SJSA1 (cell line): ENCODE results near the gene HHIP. TPM values are rescaled to one million over a fixed set of nuclear protein-coding genes. Genes with fewer than 3 reads are reported as not detected.

Source experiments
- DNase-seq, 2 experiments: peaks; one replicate each; pipeline ENCODE4 v3.0.0-alpha.2; 2015 to 2020; ENCODE audit warnings: low spot score in 2 of 2, low read depth in 1 of 2
- H3K27ac ChIP-seq: fragments of 250-450 bp; sonication (Bioruptor Pico); 2 replicates; pipeline ENCODE4 v1.5.1; 2020; ENCODE audit warnings: mild to moderate bottlenecking, moderate library complexity
- H3K27me3 ChIP-seq: fragments of 250-450 bp; sonication (Bioruptor Pico); replicated peaks from 2 replicates; pipeline ENCODE4 v1.5.1; 2020; ENCODE audit warnings: mild to moderate bottlenecking, moderate library complexity
- H3K36me3 ChIP-seq: fragments of 250-450 bp; sonication (Bioruptor Pico); 2 replicates; pipeline ENCODE4 v1.5.1; 2020; ENCODE audit warnings: mild to moderate bottlenecking
- H3K4me1 ChIP-seq: fragments of 250-450 bp; sonication (Bioruptor Pico); replicated peaks from 2 replicates; pipeline ENCODE4 v1.6.1; 2021; ENCODE audit warnings: mild to moderate bottlenecking
- H3K4me3 ChIP-seq: fragments of 250-450 bp; sonication (Bioruptor Pico); 2 replicates; pipeline ENCODE4 v1.5.1; 2020; ENCODE audit warnings: mild to moderate bottlenecking
- H3K9me3 ChIP-seq: fragments of 250-450 bp; sonication (Bioruptor Pico); replicated peaks from 2 replicates; pipeline ENCODE4 v1.5.1; 2020; ENCODE audit warnings: mild to moderate bottlenecking
- total RNA-seq: library from RNA; depleted of rRNA; stranded (reverse); fragments of >200 nt; shearing (Covaris generic); gene quantifications from 2 replicates; pipeline ENCODE4 v1.2.3, GENCODE V29; 2014; rRNA removed

HHIP gene, protein sequence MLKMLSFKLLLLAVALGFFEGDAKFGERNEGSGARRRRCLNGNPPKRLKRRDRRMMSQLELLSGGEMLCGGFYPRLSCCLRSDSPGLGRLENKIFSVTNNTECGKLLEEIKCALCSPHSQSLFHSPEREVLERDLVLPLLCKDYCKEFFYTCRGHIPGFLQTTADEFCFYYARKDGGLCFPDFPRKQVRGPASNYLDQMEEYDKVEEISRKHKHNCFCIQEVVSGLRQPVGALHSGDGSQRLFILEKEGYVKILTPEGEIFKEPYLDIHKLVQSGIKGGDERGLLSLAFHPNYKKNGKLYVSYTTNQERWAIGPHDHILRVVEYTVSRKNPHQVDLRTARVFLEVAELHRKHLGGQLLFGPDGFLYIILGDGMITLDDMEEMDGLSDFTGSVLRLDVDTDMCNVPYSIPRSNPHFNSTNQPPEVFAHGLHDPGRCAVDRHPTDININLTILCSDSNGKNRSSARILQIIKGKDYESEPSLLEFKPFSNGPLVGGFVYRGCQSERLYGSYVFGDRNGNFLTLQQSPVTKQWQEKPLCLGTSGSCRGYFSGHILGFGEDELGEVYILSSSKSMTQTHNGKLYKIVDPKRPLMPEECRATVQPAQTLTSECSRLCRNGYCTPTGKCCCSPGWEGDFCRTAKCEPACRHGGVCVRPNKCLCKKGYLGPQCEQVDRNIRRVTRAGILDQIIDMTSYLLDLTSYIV
- total RNA-seq: 8.8 and 15.9 TPM in 2 replicates

DNA sequence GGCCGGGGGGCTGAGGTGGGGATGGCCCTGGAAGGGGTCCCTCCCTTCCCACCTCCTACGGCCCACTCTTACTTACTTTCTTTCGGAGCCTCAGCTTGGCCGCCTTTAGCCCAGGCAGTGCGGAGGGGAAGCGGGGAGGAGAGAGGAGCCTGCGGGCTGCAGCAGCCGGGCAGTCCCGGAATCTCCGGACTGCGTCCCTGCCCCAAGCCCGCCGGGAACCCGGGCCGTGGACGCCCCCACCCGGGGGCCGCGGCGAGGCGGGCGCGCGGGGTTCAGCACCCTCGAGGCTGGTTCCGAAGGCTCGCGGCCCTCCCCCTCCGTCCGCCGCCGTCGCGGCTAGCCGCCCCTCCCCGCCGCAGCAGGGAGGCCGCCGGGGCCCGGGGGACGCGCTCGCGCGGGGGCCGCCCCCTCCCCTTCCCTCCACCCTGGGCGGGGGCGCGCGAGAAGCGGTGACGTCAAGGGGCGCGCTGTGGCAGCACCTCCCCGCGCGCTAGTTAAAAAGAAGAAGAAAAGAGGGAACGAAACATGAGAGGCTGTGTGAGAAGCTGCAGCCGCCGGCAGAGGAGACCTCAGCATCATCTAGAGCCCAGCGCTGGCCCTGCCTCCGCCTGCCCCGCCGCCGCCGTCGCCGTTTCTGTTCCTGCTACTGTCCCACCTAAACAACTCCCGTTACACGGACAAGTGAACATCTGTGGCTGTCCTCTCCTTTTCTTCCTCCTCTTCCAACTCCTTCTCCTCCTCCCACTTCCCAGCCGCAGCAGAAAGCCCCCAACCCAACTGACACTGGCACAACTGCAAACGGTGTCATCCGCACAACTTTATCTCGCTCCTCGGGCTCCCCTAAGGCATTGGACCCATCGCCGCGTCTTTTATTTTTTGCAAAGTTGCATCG lies at the start of gene HHIP:
HHIP (plus strand) TSS at position 526 of the 892 bp plus-strand sequence. CDS start 520 bp downstream, outside the sequence.
- Histone ChIP-seq H3K27me3 (no peaks in the 10 kb centered on the region), H3K4me3 (peak within 1 kb of the TSS; percentile 53), H3K27ac (no peak within 1 kb of the TSS), H3K4me1 (peaks cover 42% of the 10 kb centered on the region), H3K36me3 (no peaks in the 10 kb centered on the region), H3K9me3 (no peaks in the 10 kb centered on the region)
- DNase-seq: peak; percentile 62 to 65

DNA sequence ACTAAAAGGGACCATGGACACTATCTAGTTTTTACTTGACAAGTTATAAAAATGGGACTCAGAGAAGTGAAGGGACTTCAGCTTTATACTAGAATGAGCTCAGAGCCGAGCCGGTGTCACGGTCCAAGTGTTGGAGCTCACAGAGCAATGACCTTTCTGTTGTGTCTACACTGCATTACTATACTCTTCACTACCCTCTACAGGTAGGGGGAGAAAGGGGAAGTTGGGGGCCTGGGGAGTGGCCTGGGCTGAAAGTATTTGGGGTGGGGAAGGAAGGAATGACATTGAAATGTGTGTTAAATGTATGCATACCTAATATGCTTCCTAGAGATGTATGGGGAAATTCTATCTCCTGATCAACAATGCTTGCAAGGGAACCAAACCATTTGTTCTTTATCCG lies 48.8 kb upstream of the HHIP start:
- no peaks in the 10 kb centered on the region for H3K27me3 ChIP-seq
- H3K4me1 ChIP-seq: no peaks in the 10 kb centered on the region
- no peak overlapping the region for H3K27ac ChIP-seq
- no peak overlapping the region for H3K4me3 ChIP-seq
- H3K9me3 ChIP-seq: no peaks in the 10 kb centered on the region
- H3K36me3 ChIP-seq: no peaks in the 10 kb centered on the region
- no peak for DNase-seq

DNA sequence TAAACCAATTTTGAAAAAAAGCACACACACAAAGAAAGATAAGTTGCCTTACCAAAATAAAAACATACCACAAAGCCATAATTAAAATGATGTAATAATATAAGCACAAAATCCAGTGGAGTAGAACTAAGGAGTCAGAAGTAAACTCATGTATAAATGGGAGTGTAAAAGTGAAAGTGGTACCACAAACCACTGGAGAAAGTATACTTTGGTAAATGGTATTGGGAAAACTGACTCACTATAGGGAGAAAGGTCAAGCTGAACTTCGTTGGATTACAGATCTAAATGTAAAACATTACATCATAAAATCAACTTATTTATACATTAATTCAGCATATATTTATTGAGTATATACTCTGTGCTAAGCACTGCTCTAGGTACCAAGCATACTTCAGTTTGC lies 46.3 kb upstream of the HHIP start:
- H3K4me1 ChIP-seq: no peaks in the 10 kb centered on the region
- H3K4me3 ChIP-seq: no peak overlapping the region
- DNase-seq: no peak
- H3K27me3 ChIP-seq: no peaks in the 10 kb centered on the region
- H3K27ac ChIP-seq: no peak overlapping the region
- H3K36me3 ChIP-seq: no peaks in the 10 kb centered on the region
- H3K9me3 ChIP-seq: no peaks in the 10 kb centered on the region

DNA sequence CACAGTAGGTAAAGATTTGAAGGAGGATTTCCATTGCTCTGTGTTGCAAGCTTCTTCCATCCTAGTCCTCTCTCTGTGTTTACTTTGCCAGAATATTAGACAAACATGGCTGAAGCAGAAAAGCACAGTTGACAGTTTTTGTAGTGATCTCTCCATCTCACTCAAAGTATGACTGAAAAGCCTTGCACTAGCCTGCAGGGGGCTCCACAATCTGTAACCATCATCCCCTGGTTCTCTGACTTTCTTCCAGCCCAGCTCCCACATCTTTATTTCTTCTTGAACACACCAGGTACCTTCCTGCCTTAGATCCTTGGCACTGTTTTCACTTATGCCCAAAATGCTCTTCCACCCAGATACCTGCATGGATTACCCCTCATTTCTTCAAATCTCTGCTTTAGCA lies 34.1 kb upstream of the HHIP start:
- H3K27me3 ChIP-seq: no peaks in the 10 kb centered on the region
- DNase-seq: no peak
- H3K9me3 ChIP-seq: no peaks in the 10 kb centered on the region
- no peak overlapping the region for H3K4me3 ChIP-seq
- no peaks in the 10 kb centered on the region for H3K36me3 ChIP-seq
- H3K27ac ChIP-seq: no peak overlapping the region
- no peaks in the 10 kb centered on the region for H3K4me1 ChIP-seq

DNA sequence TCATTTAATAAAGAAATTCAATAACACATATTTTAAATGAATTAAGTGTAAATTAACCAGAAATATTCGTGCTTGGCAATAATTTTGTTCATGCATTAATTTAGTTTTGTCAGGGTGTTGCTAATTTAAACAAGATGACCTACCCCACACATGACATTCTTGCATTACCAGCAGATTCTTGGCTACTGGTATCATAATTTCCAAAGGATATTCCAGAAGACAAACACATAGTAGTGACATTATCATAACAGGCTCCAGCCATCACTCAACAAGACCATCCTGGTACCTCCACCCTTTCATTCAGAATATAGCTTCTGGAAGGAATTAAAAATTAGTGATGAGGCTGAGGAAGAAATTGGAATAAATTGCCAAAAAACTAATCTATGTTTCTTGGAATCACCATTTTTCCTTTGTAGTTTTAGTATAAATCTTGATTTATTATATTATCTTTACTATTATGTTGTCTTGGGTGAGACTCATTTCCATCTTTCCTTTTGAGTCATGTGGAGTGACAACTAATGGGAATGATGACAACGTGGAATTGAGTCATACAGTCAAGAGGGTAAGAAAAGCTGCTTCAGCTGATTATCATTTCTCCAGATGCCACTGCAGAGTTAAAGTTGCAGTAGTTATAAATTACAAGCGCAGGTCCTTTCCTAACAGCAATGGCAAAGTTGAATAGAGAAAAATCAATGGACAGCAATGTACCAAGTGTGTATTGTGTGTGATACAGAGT lies 30.9 kb upstream of the HHIP start:
- DNase-seq: no peak
- Histone ChIP-seq H3K4me1 (no peaks in the 10 kb centered on the region), H3K4me3 (no peak overlapping the region), H3K27me3 (no peaks in the 10 kb centered on the region), H3K36me3 (no peaks in the 10 kb centered on the region), H3K27ac (no peak overlapping the region), H3K9me3 (no peaks in the 10 kb centered on the region)

DNA sequence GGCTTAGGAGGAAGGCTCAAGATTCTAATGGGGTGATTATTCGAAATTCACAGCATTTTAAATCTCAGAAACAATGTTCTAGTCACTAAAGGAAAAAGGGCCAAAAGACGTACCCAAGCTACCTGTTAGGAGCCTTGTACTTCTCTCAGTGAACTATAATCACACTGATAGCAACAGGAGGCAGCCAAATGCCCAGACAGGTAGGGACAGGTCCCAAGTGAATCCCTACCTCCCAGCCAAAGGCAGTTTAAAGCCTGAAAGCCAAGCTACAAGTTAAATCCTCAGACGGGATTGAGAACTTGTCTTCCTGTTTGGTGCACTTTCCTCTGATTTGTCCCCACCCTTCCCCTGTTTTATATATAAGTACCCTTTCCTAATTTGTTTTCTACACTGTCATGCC lies 24.3 kb upstream of the HHIP start:
- no peaks in the 10 kb centered on the region for H3K27me3 ChIP-seq
- H3K27ac ChIP-seq: no peak overlapping the region
- no peak for DNase-seq
- no peaks in the 10 kb centered on the region for H3K4me1 ChIP-seq
- no peaks in the 10 kb centered on the region for H3K36me3 ChIP-seq
- H3K9me3 ChIP-seq: no peaks in the 10 kb centered on the region
- no peak overlapping the region for H3K4me3 ChIP-seq

DNA sequence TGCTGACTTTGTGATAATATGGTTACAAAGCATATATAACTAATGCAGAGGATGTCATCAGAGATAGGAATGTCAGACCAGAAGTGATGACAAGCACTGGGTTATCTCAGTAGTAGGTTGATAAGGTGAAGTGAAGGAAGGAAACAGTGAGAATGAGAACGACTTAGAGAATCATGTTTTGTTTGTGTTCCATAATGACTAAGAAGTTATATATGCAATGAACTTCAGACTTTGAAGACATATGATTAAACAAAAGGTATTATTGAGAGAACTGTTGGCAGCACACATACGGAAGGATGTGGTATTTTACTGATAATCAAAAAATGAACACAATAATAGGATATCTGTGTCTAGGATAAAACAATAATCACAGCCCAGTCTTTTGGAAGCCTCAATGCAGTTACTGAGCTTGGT lies 18.3 kb upstream of the HHIP start:
- H3K9me3 ChIP-seq: no peaks in the 10 kb centered on the region
- peak in 1 of 2 experiments; percentile 15 for DNase-seq

DNA sequence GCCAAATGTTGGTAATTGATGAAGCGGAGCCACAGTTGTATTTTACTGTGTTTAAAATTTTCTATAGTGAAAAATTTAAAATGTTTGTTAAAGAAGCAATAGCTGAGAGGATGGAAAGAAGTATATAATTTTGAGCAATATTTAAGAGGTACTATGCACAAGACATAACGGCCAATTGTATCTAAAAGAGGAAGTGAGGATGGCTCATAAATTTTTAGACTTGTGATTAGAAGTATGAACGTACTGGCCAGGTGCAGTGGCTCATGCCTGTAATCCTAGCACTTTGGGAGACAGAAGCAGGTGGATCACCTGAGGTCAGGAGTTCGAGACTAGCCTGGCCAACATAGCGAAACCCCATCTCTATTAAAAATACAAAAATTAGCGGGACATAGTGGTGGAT lies 12.7 kb upstream of the HHIP start:
- Histone ChIP-seq H3K36me3 (no peaks in the 10 kb centered on the region), H3K4me3 (no peak overlapping the region), H3K27ac (no peak overlapping the region), H3K4me1 (peaks cover 3% of the 10 kb centered on the region; the same call in 1 of the 2 replicates), H3K9me3 (no peaks in the 10 kb centered on the region; the same call in 1 of the 2 replicates), H3K27me3 (no peaks in the 10 kb centered on the region)
- DNase-seq: no peak

More for the DNA sequence above, 18.3 kb upstream of the HHIP start:
- no peaks in the 10 kb centered on the region for H3K27me3 ChIP-seq
- H3K4me1 ChIP-seq: peaks cover 14% of the 10 kb centered on the region
- H3K4me3 ChIP-seq: no peak overlapping the region
- no peaks in the 10 kb centered on the region for H3K36me3 ChIP-seq
- H3K27ac ChIP-seq: no peak overlapping the region

DNA sequence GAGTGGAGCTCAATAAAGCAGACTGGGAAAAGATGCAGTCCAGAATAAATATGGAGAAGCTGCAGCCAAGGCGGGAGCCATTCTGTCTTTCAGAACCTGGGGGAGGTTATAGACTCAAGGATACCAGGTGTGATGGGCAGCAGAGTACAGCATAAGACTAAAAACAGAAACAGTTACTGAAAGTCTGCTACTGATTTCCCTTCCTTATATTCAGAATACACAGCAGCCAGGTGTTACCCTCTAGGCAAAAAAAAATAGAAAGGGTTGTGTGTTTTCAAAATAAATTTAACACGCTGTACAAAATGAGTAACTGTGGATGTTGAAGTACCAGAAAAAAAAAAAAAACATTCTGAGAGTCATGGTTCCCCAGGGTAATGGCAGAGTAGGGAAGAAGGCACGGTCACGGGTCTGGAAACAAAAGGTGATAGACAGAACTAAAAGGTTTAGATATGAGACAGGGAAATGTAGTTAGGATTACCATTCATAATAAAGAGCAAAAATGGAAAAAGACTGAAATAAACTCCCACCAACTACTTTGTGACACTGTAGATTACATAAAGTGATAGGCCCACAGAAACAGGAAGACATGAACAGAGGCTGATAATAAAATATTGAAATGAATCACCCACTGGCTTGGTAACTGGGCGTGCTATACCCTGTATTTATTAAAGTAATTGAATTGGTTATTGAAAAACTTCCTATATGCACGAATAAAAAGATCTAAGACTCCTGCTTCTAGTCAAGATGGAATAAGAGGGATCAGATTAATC lies 10.8 kb upstream of the HHIP start:
- Histone ChIP-seq H3K4me3 (no peak overlapping the region), H3K9me3 (no peaks in the 10 kb centered on the region; the same call in 1 of the 2 replicates), H3K4me1 (no peaks in the 10 kb centered on the region; the same call in 1 of the 2 replicates), H3K27me3 (no peaks in the 10 kb centered on the region), H3K36me3 (no peaks in the 10 kb centered on the region), H3K27ac (no peak overlapping the region)
- no peak for DNase-seq

DNA sequence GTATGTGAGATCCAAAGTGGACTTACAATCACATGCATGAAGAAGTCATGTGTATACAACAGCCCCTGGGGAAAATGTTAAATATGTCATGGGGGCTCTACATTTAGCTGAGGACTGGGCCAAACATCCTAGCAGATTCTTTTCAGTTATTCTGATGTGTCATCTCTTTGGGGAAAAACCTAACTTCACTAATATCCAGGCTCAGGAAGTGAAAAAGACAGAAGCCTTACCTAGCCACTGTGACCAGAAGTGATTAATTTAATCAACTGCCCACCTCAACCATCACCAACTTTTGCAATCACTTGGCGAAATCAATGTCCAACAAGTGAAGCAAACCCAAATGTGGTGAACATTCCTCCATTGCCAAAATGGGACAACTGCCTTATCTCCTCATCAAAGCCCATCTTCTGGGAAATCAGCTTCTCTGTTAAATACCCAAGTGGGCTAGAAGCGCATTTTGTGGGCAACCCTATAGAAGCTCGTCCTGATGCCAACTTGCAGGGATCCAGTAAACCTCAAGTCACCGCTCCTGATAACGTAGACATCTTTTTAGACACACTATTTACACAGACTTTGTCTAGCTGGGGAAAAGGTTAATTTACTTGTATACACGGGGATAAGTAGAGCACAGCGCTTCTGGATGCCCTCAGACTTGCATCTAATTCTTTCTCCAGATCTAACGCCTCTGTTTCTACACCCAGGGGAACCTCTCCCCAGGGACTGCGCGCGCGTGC lies 1.4 kb upstream of the HHIP start:
- no peak for DNase-seq
- H3K9me3 ChIP-seq: no peaks in the 10 kb centered on the region
- H3K27me3 ChIP-seq: no peaks in the 10 kb centered on the region
- no peaks in the 10 kb centered on the region for H3K36me3 ChIP-seq
- H3K4me3 ChIP-seq: no peak overlapping the region
- H3K4me1 ChIP-seq: peaks cover 29% of the 10 kb centered on the region
- no peak overlapping the region for H3K27ac ChIP-seq

DNA sequence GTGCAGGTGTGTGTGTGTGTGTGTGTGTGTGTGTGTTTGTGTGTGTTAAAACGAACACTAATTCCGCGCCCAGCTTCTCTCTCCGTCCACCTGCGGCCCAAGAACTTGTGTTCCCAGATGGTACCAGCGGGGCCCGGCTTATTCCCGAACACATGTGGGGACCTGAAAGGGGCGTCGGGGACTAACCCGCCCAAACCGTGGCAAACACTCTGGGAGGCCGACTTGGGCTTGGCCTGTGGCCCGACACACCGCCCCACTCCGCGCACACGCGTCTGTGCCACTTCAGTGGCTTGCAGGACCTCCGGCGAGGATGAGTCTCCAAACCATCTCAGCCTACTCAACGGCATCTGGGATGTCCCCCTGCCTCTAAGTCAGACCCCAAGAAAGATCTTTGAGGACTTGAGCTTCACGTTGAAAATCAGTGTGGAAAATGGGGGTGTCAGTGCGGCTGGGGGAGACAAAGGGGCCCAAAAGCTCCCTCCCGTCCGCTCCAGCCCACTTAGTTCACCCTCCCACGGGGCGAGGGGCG lies 790 bp upstream of the HHIP start:
- no peaks in the 10 kb centered on the region for H3K9me3 ChIP-seq
- no peak overlapping the region for H3K27ac ChIP-seq
- no peaks in the 10 kb centered on the region for H3K36me3 ChIP-seq
- H3K27me3 ChIP-seq: no peaks in the 10 kb centered on the region
- DNase-seq: no peak
- peak overlapping the region; percentile 53 for H3K4me3 ChIP-seq
- peaks cover 35% of the 10 kb centered on the region for H3K4me1 ChIP-seq
